IgD-negative memory B cell (primary cell): ENCODE measurements around the gene PDIA5. TPM values are rescaled to one million over a fixed set of nuclear protein-coding genes. Genes with fewer than 3 reads are reported as not detected.
A peak's percentile ranks its signal among the peaks of the same experiment; 100 is the strongest.

ENCODE experiments used
- H3K27ac Mint-ChIP-seq, 3 donors: one replicate each; pipeline ENCODE4 v1.8.0; 2020 to 2022; ENCODE audit warnings: mild to moderate bottlenecking in 3 of 3, mixed read lengths in 3 of 3, moderate library complexity in 1 of 3
- H3K27me3 Mint-ChIP-seq: one replicate; pipeline ENCODE4 v1.8.0; 2021; ENCODE audit warnings: mixed read lengths
- H3K36me3 Mint-ChIP-seq: one replicate; pipeline ENCODE4 v1.8.0; 2020; ENCODE audit warnings: mild to moderate bottlenecking, mixed read lengths
- H3K4me1 Mint-ChIP-seq, 3 donors: one replicate each; pipeline ENCODE4 v1.8.0; 2020 to 2022; ENCODE audit warnings: mixed read lengths in 3 of 3, mild to moderate bottlenecking in 1 of 3
- H3K4me3 Mint-ChIP-seq, 4 donors: one replicate each; pipeline ENCODE4 v1.8.0; 2020 to 2022; ENCODE audit warnings: mild to moderate bottlenecking in 4 of 4, mixed read lengths in 4 of 4, moderate library complexity in 3 of 4
- H3K9me3 Mint-ChIP-seq, 3 donors: one replicate each; pipeline ENCODE4 v1.8.0; 2020 to 2021; ENCODE audit warnings: mixed read lengths in 3 of 3, mild to moderate bottlenecking in 1 of 3
- polyA plus RNA-seq: library from polyadenylated mRNA; unstranded; fragments of 300-500 nt; fragmentation: Illumina TruSeq; gene quantifications from one replicate; pipeline ENCODE4 v1.2.3, GENCODE V29; 2021

PDIA5 gene
- polyA plus RNA-seq, 1 donor from 2014 or later: 4.2 TPM

DNA sequence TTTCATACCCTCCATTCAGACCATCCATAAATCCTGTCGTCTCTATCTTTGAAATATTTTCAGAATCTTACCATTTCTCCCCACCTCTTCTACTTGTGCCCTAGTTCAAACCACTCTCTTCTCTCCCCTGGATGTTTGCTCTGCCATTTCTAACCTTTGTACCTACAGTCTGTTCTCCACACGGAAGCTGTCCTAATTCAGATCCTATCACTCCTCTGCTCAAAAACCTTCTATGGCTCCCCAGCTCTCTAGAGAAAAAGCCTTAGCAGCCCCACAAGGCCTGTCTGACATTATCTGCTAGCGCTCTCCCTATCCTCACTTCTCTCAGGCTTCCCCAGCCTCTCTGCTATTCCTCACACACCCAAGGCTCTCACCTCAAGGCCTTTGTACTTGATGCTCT, 34.8 kb upstream of the PDIA5 start:
- no peak overlapping the region for H3K4me3 Mint-ChIP-seq
- H3K27ac Mint-ChIP-seq: no peak overlapping the region
- peaks cover 0 to 2% (median 0%) of the 10 kb centered on the region in 3 donors for H3K9me3 Mint-ChIP-seq
- peaks cover 4 to 8% (median 6%) of the 10 kb centered on the region in 3 donors for H3K4me1 Mint-ChIP-seq
- peaks cover 37% of the 10 kb centered on the region for H3K27me3 Mint-ChIP-seq
- peaks cover 1% of the 10 kb centered on the region for H3K36me3 Mint-ChIP-seq

DNA sequence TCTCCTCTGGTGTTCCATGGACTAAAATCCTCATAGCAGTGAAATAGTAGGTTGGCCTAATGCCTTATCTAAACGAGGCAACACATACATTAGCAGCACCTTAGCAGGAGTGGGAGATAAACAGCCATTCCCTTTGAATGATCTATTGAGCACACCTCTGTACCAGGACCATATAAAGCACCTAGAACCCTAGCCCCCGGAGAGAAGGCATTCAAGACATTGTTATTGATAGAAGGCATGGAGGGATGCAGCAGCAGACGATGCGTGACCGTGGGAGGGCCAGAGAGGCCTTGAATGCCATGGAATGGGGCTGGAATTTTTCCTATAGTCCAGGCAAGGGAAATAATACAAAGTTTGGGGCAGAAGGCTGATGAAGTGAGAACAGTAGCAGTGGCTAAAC, 32.7 kb upstream of the PDIA5 start:
- H3K9me3 Mint-ChIP-seq: no peaks in the 10 kb centered on the region
- H3K36me3 Mint-ChIP-seq: peaks cover 1% of the 10 kb centered on the region
- H3K4me3 Mint-ChIP-seq: no peak overlapping the region
- H3K27ac Mint-ChIP-seq: no peak overlapping the region
- peaks cover 39% of the 10 kb centered on the region for H3K27me3 Mint-ChIP-seq
- no peaks in the 10 kb centered on the region for H3K4me1 Mint-ChIP-seq

DNA sequence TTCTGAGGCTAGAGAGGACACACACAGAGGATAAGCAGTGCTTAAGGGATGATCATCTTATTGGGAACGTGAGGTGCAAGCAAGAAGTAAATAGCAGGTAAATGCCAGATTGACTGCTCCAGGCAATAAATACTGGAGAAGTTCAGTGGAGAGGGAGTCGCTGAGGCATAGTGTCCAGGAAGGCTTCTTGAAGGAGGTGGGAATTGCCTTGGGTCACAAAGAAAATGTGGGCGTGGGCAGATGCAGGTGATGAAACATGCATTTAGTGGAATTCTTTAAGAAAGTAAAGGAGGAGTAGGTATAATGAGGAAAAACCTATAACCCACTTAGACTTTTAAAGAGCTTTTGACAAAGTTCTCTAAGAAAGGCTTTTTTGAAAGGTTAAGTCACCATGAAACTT, 31.8 kb upstream of the PDIA5 start:
- H3K27me3 Mint-ChIP-seq: peaks cover 34% of the 10 kb centered on the region
- H3K36me3 Mint-ChIP-seq: peaks cover 1% of the 10 kb centered on the region
- no peak overlapping the region for H3K27ac Mint-ChIP-seq
- H3K4me3 Mint-ChIP-seq: no peak overlapping the region
- H3K9me3 Mint-ChIP-seq: no peaks in the 10 kb centered on the region
- no peaks in the 10 kb centered on the region for H3K4me1 Mint-ChIP-seq

DNA sequence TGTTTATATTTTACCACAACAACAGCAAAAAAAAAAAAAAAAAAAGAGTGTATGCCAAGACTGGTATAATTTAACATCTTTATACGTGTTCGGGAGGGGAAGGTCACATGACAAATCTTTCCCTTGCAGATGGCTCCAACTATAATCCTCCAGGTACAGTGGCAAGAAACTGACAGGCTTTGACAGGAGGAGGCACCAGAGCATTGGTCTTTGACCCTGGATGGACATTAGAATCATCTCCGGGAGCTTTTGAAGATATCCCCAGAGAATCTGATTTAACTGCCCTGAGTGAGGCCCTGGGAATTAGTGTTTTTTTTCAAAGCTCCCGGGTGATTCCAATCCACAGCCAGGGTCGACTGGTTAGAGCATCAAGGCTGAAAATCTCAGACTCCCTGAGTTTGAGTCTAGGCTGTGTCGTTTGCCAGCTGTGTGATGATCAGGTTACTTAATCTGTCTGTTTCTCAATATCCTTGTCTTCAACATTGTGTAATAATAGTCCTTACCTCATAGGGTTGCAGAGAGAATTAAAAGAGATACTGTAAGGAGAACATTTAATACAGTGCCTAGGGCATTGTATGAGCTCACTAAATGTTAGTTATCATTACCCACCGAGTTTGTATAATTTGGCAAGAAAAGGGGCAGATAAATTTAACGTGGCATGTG, 30.3 kb upstream of the PDIA5 start:
- H3K4me1 Mint-ChIP-seq: no peaks in the 10 kb centered on the region
- H3K36me3 Mint-ChIP-seq: peaks cover 5% of the 10 kb centered on the region

DNA sequence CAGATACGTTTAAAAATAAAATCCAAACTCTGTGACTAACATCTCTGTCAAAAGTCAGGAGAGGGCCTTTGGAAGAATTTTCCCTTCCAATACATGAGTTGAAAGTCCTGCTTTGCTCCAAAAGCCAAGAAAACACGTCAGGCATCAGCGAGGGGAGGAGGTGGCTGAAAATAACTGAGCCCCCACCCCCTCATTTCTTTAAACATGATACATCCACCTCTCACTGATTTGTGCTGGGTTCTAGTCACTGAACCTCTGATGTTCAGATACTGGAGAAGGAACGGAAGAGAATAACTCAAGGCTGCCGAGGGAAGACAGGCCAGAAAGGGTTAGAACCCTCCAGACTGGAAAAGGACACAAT, 29.8 kb upstream of the PDIA5 start:
- Mint-ChIP-seq H3K36me3 (peaks cover 5% of the 10 kb centered on the region), H3K27ac (no peak overlapping the region), H3K4me3 (no peak overlapping the region), H3K9me3 (peaks cover 0 to 2% (median 0%) of the 10 kb centered on the region in 3 donors), H3K4me1 (no peaks in the 10 kb centered on the region), H3K27me3 (peaks cover 34% of the 10 kb centered on the region)

More for the DNA sequence above, 30.3 kb upstream of the PDIA5 start:
- no peak overlapping the region for H3K27ac Mint-ChIP-seq
- H3K27me3 Mint-ChIP-seq: peaks cover 34% of the 10 kb centered on the region
- H3K9me3 Mint-ChIP-seq: peaks cover 0 to 2% (median 0%) of the 10 kb centered on the region in 3 donors
- no peak overlapping the region for H3K4me3 Mint-ChIP-seq

DNA sequence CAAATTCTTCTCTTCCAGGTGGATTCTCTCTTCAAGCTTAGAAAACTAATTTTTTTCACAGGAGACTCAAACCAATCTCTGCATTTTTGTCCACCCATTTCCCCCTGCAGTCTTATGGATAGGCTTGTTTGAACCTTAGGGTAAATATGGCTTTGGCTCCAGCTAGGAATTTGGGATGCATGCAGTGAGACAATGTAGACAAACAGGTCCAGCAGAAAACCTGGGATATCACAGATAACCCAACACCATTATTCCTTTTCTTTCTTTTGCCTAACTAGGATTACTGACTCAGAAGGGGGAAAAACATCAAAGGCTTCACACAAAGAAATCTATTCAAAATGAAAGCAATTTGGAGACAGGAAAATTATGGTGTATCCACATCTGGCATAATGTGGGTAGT, 28.1 kb upstream of the PDIA5 start:
- Mint-ChIP-seq H3K36me3 (peaks cover 5% of the 10 kb centered on the region), H3K4me1 (no peaks in the 10 kb centered on the region), H3K9me3 (peaks cover 0 to 2% (median 0%) of the 10 kb centered on the region in 3 donors), H3K4me3 (no peak overlapping the region), H3K27ac (no peak overlapping the region), H3K27me3 (peaks cover 35% of the 10 kb centered on the region)

DNA sequence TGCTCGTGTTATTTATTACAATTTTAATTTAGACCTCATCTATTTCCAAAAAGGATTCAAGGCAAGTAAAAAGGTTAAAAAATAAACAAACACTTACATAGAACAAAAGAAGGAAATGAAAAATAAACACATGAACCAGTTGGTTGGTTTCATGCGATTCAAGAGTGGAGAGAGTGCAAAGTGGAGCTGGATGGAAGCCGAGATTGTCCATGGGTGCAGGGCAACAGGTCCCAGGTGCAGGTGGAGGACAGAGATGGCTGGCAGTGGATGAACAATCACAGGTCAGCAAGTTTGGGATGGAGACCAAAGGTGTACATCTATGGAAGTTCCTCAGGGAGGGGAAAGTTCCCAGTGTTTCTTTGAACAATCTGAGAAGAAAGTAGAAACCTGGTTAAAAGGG, 27.6 kb upstream of the PDIA5 start:
- H3K4me1 Mint-ChIP-seq: no peaks in the 10 kb centered on the region
- no peak overlapping the region for H3K4me3 Mint-ChIP-seq
- peaks cover 0 to 2% (median 0%) of the 10 kb centered on the region in 3 donors for H3K9me3 Mint-ChIP-seq
- no peak overlapping the region for H3K27ac Mint-ChIP-seq
- peaks cover 35% of the 10 kb centered on the region for H3K27me3 Mint-ChIP-seq
- peaks cover 5% of the 10 kb centered on the region for H3K36me3 Mint-ChIP-seq

DNA sequence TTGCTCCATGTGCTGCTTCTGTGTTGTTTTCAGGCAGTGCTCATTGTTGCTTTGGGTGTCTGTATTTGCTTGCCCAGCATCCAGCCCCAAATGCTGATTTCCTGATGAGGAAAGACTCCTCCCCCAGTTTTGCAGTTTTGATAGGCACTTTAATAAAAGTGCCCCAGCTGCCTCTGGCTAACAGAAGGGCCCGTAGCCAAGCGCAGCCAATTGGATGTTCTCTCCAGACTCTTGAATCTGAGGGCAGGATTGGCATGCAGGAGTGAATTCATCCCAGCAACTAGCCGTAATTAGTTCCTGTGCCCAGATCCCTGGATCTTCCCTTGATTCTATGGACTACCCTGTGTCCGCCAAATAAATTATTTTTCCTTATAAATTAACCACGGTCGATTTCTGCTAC, 24.4 kb upstream of the PDIA5 start:
- Mint-ChIP-seq H3K36me3 (peaks cover 4% of the 10 kb centered on the region), H3K27me3 (peaks cover 12% of the 10 kb centered on the region), H3K9me3 (peaks cover 0 to 2% (median 0%) of the 10 kb centered on the region in 3 donors), H3K4me3 (no peak overlapping the region), H3K27ac (no peak overlapping the region), H3K4me1 (no peaks in the 10 kb centered on the region)

DNA sequence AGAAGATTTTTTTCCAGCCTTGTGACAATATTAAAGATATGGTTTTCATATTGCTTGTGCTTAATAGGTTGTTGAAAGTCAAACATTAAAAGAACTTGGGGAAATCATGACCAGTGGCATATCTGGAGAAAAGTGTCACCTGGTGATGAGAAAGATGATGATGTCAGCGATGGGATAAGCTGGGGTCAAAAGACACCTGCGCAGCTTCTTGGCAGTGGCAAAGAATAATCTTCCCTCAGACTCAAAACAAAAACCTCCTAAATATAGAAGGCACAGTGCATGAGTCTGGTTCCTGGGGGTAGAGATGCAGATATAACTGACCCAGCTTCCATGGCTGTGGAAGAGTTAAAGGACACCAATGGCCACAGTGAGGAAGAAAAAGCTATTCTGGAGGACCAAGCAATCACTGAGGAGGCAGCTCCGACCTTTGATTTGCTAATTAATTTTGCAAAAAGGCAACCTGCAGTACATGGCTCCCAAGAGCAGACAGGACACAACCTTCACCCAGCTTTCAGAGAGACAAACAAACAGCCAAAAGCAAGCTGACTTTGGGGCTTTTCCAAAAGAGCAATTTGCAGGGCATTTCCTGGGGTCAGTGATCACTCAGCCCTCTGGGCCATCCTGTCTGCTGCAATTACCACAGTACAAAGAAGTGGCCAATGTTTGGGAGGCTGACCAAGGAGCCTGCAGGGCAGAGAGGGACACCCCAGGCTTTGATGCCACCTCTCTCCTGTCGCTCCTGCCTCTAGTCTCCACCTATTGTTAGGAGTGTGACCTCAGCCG, 21.7 kb upstream of the PDIA5 start:
- no peaks in the 10 kb centered on the region for H3K4me1 Mint-ChIP-seq
- peaks cover 4% of the 10 kb centered on the region for H3K36me3 Mint-ChIP-seq
- peak overlapping the region in 1 of 4 donors; percentile 50 for H3K4me3 Mint-ChIP-seq
- peaks cover 3% of the 10 kb centered on the region for H3K27me3 Mint-ChIP-seq
- H3K9me3 Mint-ChIP-seq: peaks cover 0 to 2% (median 0%) of the 10 kb centered on the region in 3 donors
- no peak overlapping the region for H3K27ac Mint-ChIP-seq

DNA sequence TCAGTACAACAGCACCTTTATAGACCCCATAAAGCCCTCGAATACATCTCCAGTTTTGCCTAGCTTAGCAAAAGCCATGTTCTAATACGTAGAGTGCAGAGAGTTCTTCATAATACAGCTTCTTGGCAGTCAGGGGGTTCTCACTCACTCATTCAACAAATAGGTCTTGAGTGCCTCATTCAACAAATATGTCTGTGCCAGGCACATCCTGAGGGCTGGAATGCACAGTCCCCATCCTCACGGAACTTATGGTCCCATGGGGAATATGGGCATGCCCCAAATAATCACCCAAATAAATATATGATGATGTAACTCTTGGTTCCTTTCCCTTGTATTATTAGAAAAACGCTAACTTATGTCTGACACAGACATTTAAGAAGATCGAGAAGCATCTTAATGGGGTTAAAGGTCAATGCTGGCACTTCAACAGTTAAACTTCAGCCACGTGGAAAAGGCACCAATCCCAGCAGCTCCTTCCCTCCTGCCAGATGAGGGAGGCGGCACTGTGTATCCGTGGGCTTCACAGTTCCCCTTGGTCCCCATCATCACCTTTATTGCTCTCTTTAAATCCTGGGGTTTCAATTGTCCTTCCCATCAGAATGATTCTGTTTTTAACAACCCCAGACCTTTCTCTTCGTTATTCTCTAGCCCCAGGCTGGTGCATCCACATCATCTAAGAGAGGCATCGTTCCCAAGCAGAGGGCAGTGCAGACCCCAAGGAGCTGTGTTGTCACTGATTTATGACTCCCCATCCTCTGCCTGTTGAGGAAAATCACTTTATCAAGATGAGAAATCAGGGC, 20.4 kb upstream of the PDIA5 start:
- Mint-ChIP-seq H3K27ac (no peak overlapping the region), H3K4me1 (no peaks in the 10 kb centered on the region), H3K27me3 (peaks cover 3% of the 10 kb centered on the region), H3K36me3 (no peaks in the 10 kb centered on the region), H3K4me3 (no peak overlapping the region), H3K9me3 (no peaks in the 10 kb centered on the region)

DNA sequence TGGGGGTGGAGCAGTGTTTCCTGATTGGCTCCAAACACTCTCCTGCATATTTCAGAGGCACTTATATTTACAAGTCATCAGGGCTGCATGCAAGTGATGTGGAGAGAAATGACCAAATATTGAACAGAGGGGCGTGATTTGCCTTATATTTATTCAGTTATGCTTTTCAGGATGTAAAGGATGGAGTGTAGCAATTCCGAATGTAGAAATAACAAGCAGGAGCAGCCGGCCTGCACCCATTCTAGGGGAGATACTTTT, 19.8 kb upstream of the PDIA5 start:
- Mint-ChIP-seq H3K4me3 (no peak overlapping the region), H3K27ac (no peak overlapping the region), H3K36me3 (no peaks in the 10 kb centered on the region), H3K27me3 (peaks cover 3% of the 10 kb centered on the region), H3K9me3 (no peaks in the 10 kb centered on the region), H3K4me1 (no peaks in the 10 kb centered on the region)

DNA sequence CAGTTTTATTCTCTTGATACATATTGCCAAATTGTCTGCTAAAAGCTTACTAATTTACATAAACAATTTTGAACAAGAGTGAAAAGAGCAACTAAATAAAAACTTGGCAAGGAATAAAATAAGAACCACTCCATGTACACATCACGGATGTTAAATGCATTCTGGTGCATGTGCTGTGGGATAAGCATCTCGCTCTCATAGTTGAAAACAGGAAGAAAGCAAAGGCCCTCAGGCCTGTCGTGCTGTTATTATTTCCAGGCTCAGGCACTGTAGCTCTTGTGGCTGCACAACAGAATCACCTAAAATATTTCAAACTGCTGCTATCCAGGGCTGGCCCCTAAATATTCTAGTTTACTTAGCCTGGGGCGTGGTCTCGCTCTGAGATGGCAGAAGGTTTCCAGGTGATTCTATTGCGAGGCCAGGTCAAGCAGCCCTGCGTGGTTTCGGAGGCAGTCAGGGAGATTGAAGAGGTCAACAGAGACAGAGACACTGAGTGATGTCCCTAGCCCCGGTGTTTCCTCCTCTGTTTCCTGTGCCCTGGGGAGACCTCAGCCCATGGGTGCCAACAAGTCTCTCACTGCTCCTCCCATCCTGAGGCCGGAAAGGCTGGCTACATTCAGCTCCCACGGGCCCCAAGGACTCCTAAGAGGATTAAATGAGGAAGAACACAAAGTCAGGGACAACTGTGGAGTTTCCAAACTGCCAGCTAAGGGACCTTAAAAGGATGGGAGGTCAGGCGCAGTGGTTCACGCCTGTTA, 18.2 kb upstream of the PDIA5 start:
- H3K9me3 Mint-ChIP-seq: no peaks in the 10 kb centered on the region
- H3K27me3 Mint-ChIP-seq: no peaks in the 10 kb centered on the region
- H3K36me3 Mint-ChIP-seq: no peaks in the 10 kb centered on the region
- H3K4me1 Mint-ChIP-seq: no peaks in the 10 kb centered on the region
- no peak overlapping the region for H3K27ac Mint-ChIP-seq
- no peak overlapping the region for H3K4me3 Mint-ChIP-seq

DNA sequence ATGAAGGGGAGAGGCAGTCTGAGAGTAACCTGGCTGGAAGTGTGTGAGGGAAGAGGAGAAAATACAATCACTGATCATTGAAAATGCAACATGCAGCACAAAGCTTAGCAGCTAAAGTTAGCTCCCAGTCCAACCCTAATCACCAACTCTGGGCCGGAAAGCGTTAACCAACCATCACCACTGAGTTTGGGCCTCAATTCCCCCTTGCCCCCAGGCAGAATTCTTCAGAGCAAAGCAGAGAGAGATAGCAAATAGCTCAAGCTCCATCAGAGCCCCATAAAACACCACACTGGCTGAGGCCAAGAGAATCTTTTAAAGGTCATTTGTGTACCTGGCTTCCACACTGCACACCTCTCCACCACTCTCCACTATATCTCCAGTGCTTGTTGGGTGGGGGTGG, 16.2 kb upstream of the PDIA5 start:
- peaks cover 2% of the 10 kb centered on the region for H3K27me3 Mint-ChIP-seq
- H3K27ac Mint-ChIP-seq: no peak overlapping the region

DNA sequence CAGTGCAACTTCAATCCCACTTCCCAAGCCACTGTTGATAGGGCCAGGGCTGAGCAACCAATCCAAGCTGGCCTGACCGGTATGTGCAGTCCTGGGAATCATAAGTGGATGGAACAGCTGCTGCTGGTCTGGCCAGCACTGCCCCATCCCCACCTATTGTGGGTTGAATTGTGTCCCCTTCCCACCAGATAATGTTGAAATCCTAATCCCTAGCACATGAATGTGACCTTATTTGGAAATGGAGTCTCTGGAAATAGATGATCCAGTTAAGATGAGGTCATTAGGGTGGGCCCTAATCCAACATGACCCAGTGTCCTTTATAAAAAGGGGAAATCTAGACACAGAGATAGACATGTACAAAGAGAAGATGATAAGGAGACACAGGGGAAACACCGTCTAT, 13.7 kb upstream of the PDIA5 start:
- H3K36me3 Mint-ChIP-seq: no peaks in the 10 kb centered on the region
- no peak overlapping the region for H3K27ac Mint-ChIP-seq
- H3K4me3 Mint-ChIP-seq: no peak overlapping the region
- peaks cover 2% of the 10 kb centered on the region for H3K27me3 Mint-ChIP-seq
- peaks cover 0 to 2% (median 0%) of the 10 kb centered on the region in 3 donors for H3K4me1 Mint-ChIP-seq
- no peaks in the 10 kb centered on the region for H3K9me3 Mint-ChIP-seq

More for the DNA sequence above, 16.2 kb upstream of the PDIA5 start:
- Mint-ChIP-seq H3K36me3 (no peaks in the 10 kb centered on the region), H3K4me1 (peaks cover 0 to 2% (median 0%) of the 10 kb centered on the region in 3 donors), H3K9me3 (no peaks in the 10 kb centered on the region), H3K4me3 (no peak overlapping the region)
